ENCODE data around the gene ARID4B.
A peak's percentile ranks its signal among the peaks of the same experiment; 100 is the strongest.
"Not testable (repeated sequence)": the region's sequence is repeated elsewhere in the genome, so short reads cannot be mapped to it uniquely, and the experiment has no call there.

The ARID4B gene

GRCh38 chr1:235160957-235161684 is 166.9 kb downstream of the ARID4B start, which contains the start of gene RBM34:
RBM34 (minus strand) TSS chr1:235161250; CDS start chr1:235161226, 24 bp downstream.
- DNase-seq (ENCODE audit: low read depth in 2 of 2) = peak; percentile 78 to 89

- DNase-seq (ENCODE audit: low read depth in 2 of 2) = peak; percentile 1 to 4
Observed at GRCh38 chr1:235160383-235160956, 167.5 kb downstream of the ARID4B start.

DNA sequence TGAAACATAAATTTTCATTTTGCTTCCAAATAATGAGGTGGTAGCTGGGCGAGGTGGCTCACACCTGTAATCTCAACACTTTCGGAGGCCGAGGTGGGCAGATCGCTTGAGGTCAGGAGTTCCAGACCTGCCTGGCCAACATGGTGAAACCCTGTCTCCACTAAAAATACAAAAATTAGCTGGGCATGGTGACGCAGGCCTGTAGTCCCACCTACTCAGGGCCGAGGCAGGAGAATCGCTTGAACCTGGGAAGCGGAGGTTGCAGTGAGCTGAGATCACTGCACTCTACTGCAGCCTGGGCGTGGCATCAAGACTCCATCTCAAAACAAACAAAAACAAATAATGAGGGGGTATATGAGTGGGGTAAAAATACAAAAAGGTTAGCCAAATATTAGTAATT is 168.0 kb downstream of the ARID4B start:
- DNase-seq (ENCODE audit: low read depth in 2 of 2) = not testable (repeated sequence)

DNA sequence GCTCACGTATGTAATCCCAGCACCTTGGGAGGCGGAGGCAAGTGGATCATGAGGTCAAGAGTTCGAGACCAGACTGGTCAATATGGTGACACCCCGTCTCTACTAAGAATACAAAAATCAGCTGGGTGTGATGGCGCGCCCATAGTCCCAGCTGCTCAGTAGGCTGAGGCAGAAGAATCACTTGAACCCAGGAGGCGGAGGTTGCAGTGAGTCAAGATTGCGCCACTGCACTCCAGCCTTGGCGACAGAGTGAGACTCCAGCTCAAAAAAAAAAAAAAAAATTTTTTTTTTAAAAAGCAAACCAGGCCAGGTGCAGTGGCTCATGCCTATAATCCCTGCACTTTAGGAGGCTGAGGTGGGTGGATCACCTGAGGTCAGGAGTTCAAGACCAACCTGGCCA is 168.7 kb downstream of the ARID4B start:
- not testable (repeated sequence) for DNase-seq (ENCODE audit: low read depth in 2 of 2)

GRCh38 chr1:235158680-235159079 is 169.3 kb downstream of the ARID4B start:
- no peak for DNase-seq (ENCODE audit: low read depth in 2 of 2)

GRCh38 chr1:235157150-235157549 is 170.8 kb downstream of the ARID4B start:
- DNase-seq (ENCODE audit: low read depth in 2 of 2) = no peak

GRCh38 chr1:235156740-235157139 is 171.2 kb downstream of the ARID4B start:
- DNase-seq (ENCODE audit: low read depth in 2 of 2) = no peak

DNA sequence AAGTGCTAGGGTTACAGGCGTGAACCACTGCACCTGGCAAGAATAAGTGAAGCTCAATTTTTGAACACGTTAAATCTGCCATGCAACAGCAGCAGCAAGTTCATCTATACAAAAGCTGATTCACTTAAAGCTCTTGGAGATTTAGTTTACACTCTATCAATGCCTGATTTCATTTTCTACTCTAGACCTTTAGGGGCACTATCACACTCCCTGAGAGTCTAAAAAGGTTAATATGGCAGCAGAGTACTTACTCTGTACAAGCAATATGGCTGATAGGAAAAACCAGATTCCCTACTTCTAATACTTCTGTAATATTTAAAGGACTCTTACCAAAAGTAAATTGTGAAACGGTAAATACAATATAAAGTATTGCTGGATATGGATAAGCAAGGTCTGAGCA is 171.7 kb downstream of the ARID4B start:
- DNase-seq (ENCODE audit: low read depth in 2 of 2) = no peak

GRCh38 chr1:235152235-235152634 is 175.7 kb downstream of the ARID4B start:
- no peak for DNase-seq (ENCODE audit: low read depth in 2 of 2)

DNA sequence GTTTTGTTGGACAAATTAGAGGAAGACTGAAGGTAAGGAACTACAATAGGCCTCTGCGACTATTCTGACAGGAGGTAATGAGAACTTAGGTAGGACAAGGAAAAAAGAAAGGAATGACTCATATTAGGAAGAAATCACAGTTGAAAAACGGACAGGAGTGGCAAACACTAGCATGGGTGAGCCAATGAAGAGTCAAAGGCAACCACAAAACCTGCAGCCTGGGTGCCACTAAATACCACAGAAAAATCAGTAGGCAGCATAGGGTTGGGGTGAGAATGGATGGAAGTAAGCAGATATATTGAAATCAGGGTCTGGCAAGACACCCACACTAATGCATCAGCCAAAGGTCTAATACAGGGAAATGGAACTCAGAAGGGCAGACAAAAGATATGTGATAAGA is 176.9 kb downstream of the ARID4B start:
- no peak for DNase-seq (ENCODE audit: low read depth in 2 of 2)

GRCh38 chr1:235149824-235150223 is 178.2 kb downstream of the ARID4B start:
- DNase-seq (ENCODE audit: low read depth in 2 of 2) = no peak

- DNase-seq (ENCODE audit: low read depth in 2 of 2) = no peak
Observed at GRCh38 chr1:235147269-235147668, 180.7 kb downstream of the ARID4B start.

DNA sequence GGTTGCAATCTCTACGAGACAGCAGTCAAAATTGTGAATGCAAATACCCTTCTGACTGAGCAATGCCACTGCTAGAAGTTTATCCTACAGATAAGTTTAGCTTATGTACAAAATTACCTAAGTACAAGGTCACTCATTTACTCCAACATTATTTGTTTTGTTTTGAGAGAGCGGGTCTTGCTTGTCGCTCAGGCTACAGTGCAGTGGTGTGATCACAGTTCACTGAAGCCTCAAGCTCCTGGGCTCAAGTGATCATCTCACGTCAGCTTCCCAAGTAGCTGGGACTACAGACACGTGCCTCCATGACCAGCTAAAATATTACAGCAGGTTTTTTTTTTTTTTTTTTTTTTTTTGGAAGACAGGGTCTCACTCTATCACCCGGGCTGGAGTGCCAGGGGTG is 182.3 kb downstream of the ARID4B start:
- no peak for DNase-seq (ENCODE audit: low read depth in 2 of 2)

DNA sequence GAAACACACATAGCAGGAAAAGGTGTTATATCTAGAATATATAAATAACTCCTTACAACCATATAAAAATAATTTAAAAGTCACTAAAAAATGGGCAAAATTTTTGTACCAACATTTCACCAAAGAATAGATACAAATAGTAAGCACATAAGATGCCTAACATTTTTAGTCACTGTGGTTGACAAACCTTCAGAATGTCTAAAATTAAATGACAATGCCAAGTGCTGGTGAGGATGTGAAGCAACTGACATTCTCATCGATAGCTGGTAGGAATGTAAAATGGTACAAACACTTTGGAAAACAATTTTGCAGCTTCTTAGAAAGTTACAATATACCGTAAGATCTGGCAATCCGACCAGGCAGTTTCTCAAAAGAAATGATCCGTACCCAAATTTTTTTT is 185.0 kb downstream of the ARID4B start:
- no peak for DNase-seq (ENCODE audit: low read depth in 2 of 2)

GRCh38 chr1:235139315-235139714 is 188.7 kb downstream of the ARID4B start:
- no peak for DNase-seq (ENCODE audit: low read depth in 2 of 2)

DNA sequence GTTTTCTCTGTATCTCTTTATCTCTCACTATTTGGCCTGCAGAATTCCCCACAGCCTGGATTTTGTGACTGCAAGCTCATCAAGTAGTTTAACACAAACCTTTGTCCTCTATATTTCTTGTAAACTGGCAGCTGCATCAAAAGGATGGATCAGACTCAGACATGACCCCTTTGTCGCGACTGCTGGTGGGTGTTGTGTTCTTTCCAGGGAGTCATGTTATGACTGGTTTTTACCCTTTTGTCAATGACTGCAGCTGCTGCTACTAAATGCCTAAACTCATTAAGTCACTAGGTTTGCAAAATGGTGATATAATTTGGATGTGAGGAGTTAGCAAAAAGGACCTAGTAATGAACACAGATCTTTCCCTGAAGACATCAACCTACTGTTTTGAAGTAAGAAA is 189.2 kb downstream of the ARID4B start:
- DNase-seq (ENCODE audit: low read depth in 2 of 2) = no peak

DNA sequence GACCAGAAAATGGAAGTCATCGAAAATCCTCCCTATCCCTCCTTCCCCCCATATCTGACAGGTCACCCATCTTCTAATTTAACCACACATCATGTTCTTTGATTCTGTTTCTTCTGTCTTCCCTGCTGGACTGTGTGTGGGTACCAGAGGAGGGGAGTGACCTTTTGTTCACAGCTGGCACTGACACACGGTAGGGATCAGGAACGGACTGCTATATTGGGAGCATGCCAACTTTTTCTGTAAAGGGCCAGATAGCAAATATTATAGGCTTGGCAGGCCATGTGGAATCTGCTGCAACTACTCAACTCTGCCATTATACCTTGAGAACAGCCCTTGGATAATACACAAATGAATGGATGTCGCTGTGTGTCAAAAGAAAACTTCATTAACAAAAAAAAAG is 191.9 kb downstream of the ARID4B start:
- no peak for DNase-seq (ENCODE audit: low read depth in 2 of 2)

- DNase-seq (ENCODE audit: low read depth in 2 of 2) = no peak
Observed at GRCh38 chr1:235134171-235134570, 193.8 kb downstream of the ARID4B start.

GRCh38 chr1:235133086-235133485 is 194.9 kb downstream of the ARID4B start:
- no peak for DNase-seq (ENCODE audit: low read depth in 2 of 2)

GRCh38 chr1:235131961-235132360 is 196.0 kb downstream of the ARID4B start:
- DNase-seq (ENCODE audit: low read depth in 2 of 2) = no peak

GRCh38 chr1:235130766-235131270 is 197.2 kb downstream of the ARID4B start:
- DNase-seq (ENCODE audit: low read depth in 2 of 2) = no peak

GRCh38 chr1:235129774-235130570 is 198.0 kb downstream of the ARID4B start:
- DNase-seq (ENCODE audit: low read depth in 2 of 2) = no peak
